Measurements from ENCODE around the gene UBTD2. TPM values are rescaled to one million over a fixed set of nuclear protein-coding genes. Genes with fewer than 3 reads are reported as not detected.

The UBTD2 gene
- total and polyA plus RNA-seq, 9 of the 15 experiments (the other 6 are each of a cell fraction or from before 2014, with no cell fraction given): 0.01 to 0.46 (median 0.15) TPM; not detected in 1

DNA sequence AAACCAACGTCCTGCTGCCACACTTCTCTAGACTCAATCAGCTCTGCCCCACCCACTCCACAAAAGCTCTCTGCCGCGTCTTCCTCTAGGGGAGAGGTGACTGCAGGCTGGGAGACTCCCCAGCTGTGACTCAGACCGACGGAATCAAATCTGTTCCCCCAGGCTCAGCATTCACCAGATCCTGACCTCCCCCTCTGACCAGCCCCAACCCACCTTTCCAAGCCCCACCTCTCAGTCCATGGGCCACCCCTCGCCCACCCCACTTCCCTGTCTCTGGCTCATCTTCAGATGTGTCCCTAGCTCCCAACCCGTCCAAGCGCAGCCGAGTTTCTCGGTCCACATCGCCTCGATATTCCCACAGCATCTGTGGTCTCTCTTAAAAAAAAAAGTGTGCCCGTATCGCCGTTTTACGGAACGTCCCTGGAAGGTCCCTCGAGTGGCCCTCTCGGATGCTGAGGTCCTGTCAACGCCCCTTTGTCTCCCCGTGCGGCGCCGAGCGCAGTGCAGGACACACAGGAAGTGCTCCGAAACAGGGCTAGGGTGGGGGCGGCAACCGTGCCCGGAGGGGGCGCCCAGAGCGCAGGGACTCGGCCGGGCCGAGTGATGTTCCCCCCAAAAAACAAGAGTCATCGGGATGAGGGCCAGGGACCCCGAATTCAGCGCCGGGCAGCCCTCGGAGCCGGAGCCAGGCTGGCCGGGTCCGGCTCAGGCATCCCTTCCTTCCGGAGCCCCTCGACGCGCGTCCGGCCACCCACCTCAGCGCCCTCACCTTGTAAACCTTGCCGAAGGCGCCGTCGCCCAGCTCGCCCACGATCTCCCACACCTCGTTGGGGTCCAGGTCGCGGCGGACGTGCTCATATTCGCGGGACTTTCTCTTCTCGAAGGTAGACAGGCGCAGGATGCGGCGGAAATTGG is 96.2 kb downstream of the UBTD2 start (continued):
- TF ChIP-seq, protein P1, sequence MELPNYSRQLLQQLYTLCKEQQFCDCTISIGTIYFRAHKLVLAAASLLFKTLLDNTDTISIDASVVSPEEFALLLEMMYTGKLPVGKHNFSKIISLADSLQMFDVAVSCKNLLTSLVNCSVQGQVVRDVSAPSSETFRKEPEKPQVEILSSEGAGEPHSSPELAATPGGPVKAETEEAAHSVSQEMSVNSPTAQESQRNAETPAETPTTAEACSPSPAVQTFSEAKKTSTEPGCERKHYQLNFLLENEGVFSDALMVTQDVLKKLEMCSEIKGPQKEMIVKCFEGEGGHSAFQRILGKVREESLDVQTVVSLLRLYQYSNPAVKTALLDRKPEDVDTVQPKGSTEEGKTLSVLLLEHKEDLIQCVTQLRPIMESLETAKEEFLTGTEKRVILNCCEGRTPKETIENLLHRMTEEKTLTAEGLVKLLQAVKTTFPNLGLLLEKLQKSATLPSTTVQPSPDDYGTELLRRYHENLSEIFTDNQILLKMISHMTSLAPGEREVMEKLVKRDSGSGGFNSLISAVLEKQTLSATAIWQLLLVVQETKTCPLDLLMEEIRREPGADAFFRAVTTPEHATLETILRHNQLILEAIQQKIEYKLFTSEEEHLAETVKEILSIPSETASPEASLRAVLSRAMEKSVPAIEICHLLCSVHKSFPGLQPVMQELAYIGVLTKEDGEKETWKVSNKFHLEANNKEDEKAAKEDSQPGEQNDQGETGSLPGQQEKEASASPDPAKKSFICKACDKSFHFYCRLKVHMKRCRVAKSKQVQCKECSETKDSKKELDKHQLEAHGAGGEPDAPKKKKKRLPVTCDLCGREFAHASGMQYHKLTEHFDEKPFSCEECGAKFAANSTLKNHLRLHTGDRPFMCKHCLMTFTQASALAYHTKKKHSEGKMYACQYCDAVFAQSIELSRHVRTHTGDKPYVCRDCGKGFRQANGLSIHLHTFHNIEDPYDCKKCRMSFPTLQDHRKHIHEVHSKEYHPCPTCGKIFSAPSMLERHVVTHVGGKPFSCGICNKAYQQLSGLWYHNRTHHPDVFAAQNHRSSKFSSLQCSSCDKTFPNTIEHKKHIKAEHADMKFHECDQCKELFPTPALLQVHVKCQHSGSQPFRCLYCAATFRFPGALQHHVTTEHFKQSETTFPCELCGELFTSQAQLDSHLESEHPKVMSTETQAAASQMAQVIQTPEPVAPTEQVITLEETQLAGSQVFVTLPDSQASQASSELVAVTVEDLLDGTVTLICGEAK (IDR thresholded peaks at IDR 0.05): peak; percentile 72
- TF ChIP-seq, protein P1 (CRISPR knock-in tag; IDR thresholded peaks at IDR 0.05): no peak
- TF ChIP-seq, protein P2, sequence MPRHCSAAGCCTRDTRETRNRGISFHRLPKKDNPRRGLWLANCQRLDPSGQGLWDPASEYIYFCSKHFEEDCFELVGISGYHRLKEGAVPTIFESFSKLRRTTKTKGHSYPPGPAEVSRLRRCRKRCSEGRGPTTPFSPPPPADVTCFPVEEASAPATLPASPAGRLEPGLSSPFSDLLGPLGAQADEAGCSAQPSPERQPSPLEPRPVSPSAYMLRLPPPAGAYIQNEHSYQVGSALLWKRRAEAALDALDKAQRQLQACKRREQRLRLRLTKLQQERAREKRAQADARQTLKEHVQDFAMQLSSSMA (CRISPR knock-in tag; IDR thresholded peaks at IDR 0.05): no peak
- TF ChIP-seq HDAC3 (IDR thresholded peaks at IDR 0.05; ENCODE audit: borderline replicate concordance, partially characterized antibody): no peak
- TF ChIP-seq CBFA2T3 (IDR thresholded peaks at IDR 0.05): peak; percentile 40; the same call in 1 of the 2 replicates
- no peak for TF ChIP-seq SPI1 (IDR thresholded peaks at IDR 0.05; ENCODE audit: borderline replicate concordance, low read depth, low read length)
- TF ChIP-seq, protein P3, sequence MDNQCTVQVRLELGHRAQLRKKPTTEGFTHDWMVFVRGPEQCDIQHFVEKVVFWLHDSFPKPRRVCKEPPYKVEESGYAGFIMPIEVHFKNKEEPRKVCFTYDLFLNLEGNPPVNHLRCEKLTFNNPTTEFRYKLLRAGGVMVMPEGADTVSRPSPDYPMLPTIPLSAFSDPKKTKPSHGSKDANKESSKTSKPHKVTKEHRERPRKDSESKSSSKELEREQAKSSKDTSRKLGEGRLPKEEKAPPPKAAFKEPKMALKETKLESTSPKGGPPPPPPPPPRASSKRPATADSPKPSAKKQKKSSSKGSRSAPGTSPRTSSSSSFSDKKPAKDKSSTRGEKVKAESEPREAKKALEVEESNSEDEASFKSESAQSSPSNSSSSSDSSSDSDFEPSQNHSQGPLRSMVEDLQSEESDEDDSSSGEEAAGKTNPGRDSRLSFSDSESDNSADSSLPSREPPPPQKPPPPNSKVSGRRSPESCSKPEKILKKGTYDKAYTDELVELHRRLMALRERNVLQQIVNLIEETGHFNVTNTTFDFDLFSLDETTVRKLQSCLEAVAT (IDR thresholded peaks at IDR 0.05): no peak
- no peak for TF ChIP-seq TCF7 (IDR thresholded peaks at IDR 0.05; ENCODE audit: borderline replicate concordance)
- TF ChIP-seq SMAD1 (IDR thresholded peaks at IDR 0.05; ENCODE audit: low read depth, low read length, partially characterized antibody): no peak
- no peak for TF ChIP-seq ZNF699 (CRISPR knock-in tag; IDR thresholded peaks at IDR 0.05; ENCODE audit: insufficient replicate concordance)
- no peak for TF ChIP-seq ZNF12 (CRISPR knock-in tag; IDR thresholded peaks at IDR 0.05)
- no peak for TF ChIP-seq ZNF57 (CRISPR knock-in tag; IDR thresholded peaks at IDR 0.05)
- TF ChIP-seq PTRF (tag; IDR thresholded peaks at IDR 0.05): no peak
- TF ChIP-seq FOSL1 (tag; conservative IDR thresholded peaks at IDR 0.05): peak; percentile 57
